Myocyte (in vitro differentiated cells): ENCODE measurements around the gene ARSK. TPM values are rescaled to one million over a fixed set of nuclear protein-coding genes. Genes with fewer than 3 reads are reported as not detected.
A peak's percentile ranks its signal among the peaks of the same experiment; 100 is the strongest.

ENCODE experiments used
- DNase-seq: peaks from one replicate; pipeline ENCODE4 v3.0.0-alpha.2; 2012; ENCODE audit warnings: low read depth
- total RNA-seq: library from RNA; depleted of rRNA; stranded (reverse); fragments of >200 nt; gene quantifications from 2 replicates; pipeline ENCODE4 v1.2.3, GENCODE V29; 2014

ARSK gene
- total RNA-seq, 1 donor from 2014 or later: 8.5 TPM

GRCh38 chr5:95646569-95647431, 91.9 kb downstream of the ARSK start, which contains the start of gene RFESD:
Gene RFESD (plus strand): TSS chr5:95646777. CDS start chr5:95652272, 5,495 bp downstream.
- peak; percentile 98 for DNase-seq

GRCh38 chr5:95647886-95648860, 93.3 kb downstream of the ARSK start:
- DNase-seq: no peak

GRCh38 chr5:95649274-95649673, 94.4 kb downstream of the ARSK start:
- DNase-seq: no peak

GRCh38 chr5:95649842-95650620, 95.1 kb downstream of the ARSK start:
- DNase-seq: no peak

GRCh38 chr5:95652849-95653248, 97.9 kb downstream of the ARSK start:
- DNase-seq: no peak

GRCh38 chr5:95654196-95654595, 99.3 kb downstream of the ARSK start:
- no peak for DNase-seq

Other genes with a start within 250 kb of the ARSK start
- not detected in 2 replicates for gene FAM81B, start 163.7 kb upstream of the ARSK start, total RNA-seq
- gene SKIC3, start 124 bp upstream of the ARSK start, total RNA-seq: 116 and 127 TPM in 2 replicates
- gene GPR150, start 65.0 kb downstream of the ARSK start, total RNA-seq: 0.31 and 0.53 TPM in 2 replicates
- 1.2 and 1.9 TPM in 2 replicates for gene RFESD, start 91.7 kb downstream of the ARSK start, total RNA-seq
- 1.4 and 1.7 TPM in 2 replicates for gene SPATA9, start 127.9 kb downstream of the ARSK start, total RNA-seq
- gene RHOBTB3, start 176.2 kb downstream of the ARSK start, total RNA-seq: 223 and 309 TPM in 2 replicates